Hematopoietic multipotent progenitor cell treated with erythropoietin and hydrocortisone succinate and interleukin-3 and kit ligand, for 6 days (in vitro differentiated cells): ENCODE data around the gene UNC13C.
A peak's percentile ranks its signal among the peaks of the same experiment; 100 is the strongest.

ENCODE experiments used
- DNase-seq: peaks from one replicate; pipeline ENCODE4 v3.0.0-alpha.2; 2015

UNC13C gene

DNA sequence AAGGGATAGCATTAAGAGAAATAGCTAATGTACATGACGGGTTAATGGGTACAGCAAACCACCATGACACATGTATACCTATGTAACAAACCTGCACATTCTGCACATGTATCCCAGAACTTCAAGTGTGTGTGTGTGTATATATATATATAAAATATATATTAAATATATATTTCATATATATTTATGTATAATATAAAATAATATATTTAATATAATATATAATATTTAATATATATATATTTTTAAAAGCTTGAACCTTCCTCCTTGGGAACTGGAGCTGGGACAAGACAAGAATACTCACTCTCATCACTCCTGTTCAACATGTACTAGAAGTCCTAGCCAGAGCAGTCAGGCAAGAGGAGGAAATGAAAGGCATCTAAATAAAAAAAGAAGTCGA is 149.3 kb downstream of the UNC13C start:
- no peak for DNase-seq

DNA sequence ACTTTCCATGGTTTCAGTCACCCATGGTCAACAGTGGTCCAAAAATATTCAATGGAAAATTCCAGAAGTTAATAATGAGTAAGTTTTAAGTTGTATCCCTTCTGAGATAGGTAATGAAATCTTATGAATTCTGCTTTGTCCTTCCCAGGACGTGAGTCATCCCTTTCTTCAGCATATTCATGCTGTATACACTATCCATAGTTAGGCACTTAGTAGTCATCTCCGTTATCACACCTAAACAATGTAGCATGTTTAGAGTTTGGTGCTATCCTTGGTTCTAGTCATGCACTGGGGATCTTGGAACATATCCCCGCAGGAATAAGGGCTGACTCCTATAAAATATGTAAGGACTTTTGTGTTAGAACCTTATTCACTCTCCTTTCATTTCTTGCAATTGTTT is 153.2 kb downstream of the UNC13C start:
- DNase-seq: no peak

DNA sequence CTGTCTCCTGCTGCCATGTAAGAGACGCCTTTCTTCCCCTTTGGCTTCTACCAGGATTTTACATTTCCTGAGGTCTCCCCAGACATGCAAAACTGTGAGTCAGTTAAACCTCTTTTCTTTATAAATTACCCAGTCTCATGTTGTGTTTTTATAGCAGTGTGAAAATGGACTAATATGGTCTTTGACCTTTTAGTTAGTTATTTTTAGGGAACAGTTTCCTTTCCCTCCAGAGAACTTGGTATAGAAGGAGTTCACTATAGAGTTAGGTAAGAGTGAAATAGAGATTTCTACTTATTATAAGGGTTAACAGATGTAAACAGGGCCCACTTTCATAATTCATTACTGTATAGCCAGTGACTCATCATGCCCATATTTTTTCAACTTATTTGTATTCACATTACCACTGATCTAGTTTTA is 170.9 kb downstream of the UNC13C start:
- peak; percentile 7 for DNase-seq

DNA sequence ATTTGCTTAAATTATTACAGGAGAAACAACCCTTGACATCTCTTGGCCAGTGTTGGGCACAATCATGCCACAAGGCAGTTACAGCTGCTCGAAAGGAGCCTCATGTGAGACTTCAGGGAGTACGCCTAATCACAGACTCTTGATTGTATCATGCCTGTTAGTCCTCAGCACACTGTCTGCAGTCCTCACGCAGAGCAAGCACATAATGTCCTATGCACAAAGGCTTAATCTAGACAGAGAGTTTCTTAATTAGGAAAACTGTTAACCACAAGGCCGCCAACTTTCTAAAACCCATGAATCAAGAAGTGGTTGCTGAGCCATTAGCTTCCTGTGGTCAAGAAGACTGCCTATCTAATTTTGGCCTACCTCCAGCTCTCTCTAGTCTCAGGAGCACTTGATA is 172.0 kb downstream of the UNC13C start:
- peak; percentile 90 for DNase-seq

DNA sequence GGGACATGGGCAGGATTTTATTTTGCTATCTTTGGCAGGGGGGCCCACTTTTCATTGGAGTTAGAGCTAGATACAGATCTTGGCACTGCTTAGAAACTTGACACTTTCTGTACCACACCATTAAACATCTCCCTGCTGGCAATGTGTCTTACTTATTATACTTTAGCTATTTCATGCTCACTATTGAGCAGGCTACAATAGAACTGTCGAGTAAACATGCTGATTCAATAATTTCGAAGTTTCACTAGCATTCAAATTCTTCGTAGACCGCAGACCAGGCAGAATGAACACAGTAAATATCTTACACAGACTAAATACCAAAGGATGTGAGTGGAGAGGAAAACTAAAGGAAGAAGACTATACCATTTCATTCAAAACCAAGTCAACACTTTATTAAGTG is 180.8 kb downstream of the UNC13C start:
- no peak for DNase-seq

DNA sequence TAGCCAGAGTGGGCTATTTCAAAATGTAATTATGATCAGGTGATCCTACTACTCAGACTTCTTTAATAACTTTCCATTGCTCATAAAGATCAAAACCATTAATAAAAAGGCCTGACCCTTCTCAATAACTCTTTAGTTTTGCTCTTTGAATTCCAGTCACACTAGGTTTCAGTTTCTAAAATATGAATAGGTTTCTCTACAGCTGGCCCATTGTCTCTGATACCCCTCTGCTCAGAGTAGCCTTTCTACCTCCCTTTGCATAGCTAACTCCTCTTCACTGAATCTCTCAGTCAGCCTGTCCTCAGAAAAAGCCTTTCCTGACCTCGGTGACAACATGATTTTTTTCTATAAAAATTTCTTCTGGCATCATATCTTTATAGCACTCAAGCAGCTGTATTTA is 209.1 kb downstream of the UNC13C start:
- no peak for DNase-seq

DNA sequence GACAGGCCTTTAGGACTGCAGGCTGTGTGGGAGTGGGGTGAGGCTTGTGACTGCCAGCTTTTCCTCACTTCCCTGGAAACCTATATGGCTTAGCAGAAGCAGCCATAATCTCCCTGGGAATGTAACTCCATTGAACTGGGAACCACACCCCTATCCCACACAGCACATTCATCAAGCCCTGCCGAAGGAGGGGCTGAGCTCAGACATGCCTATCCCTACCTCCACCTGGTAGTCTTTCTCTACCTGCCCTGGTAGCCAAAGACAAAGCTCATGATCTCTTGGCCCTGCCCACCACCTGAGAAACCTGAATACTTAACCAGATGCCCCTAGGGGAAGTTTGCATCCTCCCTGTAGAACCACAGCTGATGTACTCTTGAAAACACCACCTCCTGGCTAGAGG is 219.8 kb downstream of the UNC13C start:
- no peak for DNase-seq

DNA sequence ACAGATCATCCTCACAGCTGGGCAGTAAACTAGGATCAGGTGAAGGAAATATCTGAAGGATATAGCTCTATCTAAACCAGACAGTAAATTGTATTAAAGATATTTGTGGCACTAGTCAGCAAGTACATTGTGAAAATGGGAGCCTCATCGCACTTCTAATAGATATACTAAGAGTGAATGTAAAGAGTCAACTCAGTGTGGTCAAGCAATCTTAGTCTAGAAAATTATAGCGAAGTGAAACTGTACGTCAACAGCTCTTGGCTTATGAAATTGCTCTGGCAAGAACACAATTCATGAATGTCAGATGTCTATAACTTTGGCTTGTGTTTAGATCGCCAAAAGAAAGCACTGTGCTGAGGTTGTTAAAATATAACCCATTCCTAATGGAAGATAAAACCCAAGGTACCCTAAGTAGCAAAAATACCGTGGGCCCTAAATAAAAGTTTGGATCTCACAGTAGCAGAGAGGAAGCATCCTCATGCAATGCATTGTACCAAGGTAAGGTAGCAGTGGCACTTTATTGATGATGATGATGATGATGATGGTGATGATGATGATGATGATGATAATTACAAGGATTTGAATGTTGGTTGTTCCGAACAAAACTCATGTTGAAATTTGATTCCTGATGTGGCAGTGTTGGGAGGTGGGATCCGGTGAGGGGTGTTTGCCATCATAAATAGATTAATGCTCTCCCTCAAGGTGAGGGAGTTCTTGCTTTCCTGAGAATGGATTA is 228.5 kb downstream of the UNC13C start:
- DNase-seq: no peak

DNA sequence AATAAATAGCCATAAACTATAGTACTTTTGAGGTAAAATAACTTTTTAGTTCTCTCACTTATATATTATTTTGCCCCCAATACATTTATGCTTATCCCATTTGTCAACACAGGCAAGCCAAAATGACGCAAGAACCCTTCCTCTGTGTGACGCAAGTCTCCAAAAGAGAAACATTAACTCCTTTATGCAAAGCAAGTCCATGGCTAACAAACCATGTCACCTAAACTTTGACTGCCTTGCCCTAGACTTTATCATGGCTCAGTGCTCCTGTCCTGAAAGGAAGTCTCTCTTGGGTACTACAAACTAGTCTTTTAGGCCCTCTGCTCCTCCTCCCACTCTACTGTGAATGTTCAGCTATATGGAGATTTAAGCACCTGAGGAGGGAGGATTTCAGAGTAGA is 230.5 kb downstream of the UNC13C start:
- peak; percentile 15 for DNase-seq

DNA sequence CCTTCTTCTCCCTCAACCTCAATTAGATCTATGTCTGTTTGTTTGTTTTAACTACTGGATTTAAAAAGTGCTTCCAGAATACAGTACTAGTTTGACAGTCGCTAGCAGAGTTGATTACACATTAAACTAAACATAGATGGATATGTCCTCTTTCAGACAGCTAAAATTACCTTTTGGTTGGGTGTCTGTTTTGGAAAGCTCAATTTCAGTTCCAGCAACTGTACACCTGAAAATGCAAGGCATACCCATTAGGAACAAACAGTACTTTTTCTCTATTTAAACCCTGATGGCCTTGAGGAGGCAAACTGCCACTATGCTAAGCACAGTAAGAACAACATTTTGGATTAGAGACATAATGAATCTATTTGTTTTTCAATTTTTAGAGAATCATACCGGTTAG is 234.4 kb downstream of the UNC13C start:
- no peak for DNase-seq

DNA sequence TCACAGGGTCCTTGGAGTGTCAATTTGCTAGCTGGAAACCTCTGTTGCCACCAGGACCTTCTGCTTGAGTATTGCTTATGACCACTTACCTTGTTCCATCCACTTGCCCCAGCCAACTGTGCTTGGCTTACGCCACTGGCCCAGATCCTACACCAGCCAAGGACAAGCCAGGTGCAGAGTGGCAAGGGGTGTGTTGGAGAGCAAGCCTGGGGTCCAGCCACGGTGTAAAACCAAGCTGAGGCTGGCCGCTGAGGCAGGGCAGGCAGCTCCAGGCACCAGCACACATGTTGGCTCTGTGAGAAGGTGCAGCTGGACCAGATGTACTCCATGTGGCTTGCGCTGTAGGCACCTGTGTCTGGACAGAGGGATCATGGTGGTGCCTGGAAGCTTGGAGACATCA is 248.2 kb downstream of the UNC13C start:
- DNase-seq: no peak

DNA sequence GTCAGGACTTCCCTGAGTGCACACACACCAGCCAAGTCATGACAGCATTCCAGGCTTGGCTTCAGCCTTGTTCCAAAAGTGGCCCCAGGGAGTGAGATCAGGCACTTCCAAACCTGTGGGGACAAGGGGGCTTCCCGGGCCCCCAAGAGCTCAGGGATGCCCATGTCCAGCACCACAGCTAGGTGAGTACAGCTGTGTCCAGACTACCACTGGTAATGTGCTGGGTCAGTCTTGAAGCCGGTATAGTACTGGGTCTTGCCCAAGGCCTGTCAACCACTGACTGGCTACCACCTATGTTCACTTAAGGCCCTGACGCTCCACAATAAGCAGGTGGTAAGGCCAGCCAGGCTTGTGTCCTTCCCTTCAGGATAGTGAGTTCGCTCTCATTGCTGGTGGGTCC is 249.3 kb downstream of the UNC13C start:
- no peak for DNase-seq

DNA sequence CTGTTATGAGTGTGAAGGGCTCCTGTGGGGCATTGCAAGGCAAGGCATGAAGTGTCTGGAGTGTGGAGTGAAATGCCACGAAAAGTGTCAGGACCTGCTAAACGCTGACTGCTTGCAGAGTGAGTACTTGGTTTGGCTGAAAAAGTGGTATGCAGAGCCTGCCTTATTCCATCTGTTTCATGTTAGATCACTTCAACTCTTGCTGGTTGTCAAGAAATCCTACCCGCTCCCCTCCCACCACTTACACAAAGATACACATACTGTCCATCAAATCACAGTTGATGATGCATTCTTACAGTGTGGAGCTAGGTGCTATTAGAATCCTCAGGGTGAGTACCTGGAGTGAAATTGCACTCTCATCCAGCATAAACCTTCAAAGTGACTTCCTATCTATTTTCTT is 272.1 kb downstream of the UNC13C start:
- DNase-seq: no peak

DNA sequence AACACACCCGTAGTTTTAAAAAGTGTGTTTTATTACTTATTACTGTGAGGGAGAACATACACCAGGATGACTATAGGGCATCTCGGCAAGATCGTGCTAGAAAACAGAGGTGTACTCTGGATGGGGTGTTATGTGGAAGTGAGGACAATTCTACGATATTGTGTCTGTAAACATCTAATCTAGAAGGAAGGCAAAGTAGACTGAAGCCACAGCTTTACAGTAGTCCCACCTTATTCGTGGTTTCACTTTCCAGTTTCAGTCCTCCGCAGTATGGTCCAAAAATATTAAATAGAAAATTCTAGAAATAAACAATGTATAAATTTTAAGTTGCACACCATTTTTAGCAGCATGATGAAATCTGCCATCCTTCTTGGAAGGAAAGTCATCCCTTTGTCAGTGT is 277.9 kb downstream of the UNC13C start:
- no peak for DNase-seq

DNA sequence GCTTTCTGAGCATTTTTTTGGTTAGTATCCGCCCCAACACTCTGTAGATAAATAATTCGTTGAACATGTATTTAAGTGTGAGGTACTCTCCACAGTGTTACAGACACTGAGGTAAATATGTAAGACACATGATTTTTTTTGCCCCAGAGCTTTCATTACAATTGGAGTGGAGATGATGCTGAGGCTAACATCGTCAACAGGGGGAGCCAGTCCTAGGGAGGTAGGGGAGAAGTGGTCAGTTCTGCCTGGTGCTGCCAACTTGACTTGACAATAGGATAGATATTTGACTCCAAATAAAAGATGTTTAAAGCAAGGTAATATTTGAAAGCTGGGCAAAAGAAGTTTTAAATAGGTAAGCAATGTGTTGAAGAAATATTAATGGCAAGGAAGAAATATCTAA is 295.7 kb downstream of the UNC13C start:
- DNase-seq: peak; percentile 22

DNA sequence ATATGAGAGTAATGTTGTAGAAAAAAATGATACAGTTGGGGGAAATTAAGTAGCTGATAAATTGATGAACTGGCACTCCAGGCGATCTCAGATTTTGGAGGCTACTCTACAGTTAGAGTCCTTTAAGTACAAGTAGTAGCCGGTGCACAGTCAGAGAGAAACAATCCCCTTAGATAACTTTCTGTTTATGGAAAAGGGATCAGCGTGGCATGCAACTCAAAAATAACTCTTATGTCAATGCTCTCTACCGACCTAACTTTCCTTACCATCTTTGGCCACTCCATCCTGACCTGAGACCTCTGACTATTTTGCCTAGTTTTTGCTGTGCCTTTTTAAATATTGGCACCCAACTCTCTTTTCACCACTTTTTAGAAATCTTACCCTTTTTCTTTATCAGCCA is 299.6 kb downstream of the UNC13C start:
- DNase-seq: no peak

DNA sequence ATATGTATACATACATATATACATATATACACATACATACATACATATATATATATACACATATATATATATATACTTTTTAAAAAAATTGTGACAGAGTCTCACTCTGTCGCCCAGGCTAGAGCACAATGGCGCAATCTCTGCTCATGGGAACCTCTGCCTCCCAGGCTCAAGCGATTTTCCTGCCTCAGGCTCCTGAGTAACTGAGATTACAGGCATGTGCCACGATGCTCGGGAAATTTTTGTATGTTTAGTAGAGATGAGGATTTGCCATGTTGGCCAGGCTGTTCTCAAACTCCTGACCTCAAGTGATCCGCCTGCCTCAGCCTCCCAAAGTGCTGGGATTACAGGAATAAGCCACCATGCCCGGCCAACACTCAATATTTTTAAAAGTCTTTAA is 302.5 kb downstream of the UNC13C start:
- DNase-seq: no peak

DNA sequence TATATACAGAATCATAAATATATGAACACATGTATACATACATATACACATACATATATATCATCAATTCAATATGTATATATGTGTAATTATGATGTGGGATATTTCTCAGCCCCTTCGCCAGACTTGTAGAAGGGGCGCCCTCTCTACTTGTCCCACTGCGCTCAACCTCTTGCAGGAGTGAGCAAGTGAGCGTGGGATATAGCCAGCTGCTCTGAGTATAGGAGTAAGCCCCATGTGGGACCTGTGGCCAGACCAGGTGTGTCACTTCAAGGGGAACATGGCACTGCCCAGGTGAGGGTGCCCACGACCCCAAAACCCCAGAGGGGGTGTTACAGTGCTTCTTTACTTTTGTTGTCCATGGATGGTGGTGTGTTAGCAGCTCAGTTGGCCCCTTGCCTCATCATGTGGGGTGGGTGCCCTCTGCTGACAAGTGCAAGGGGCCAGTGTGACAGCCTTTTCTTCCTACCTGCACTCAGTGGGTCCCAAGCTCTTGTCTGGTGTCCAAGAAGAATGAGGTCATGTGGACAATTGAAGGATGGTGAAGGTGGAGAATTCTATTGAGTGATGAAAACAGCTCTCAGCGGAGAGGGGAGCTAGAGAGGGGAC is 304.1 kb downstream of the UNC13C start:
- no peak for DNase-seq

DNA sequence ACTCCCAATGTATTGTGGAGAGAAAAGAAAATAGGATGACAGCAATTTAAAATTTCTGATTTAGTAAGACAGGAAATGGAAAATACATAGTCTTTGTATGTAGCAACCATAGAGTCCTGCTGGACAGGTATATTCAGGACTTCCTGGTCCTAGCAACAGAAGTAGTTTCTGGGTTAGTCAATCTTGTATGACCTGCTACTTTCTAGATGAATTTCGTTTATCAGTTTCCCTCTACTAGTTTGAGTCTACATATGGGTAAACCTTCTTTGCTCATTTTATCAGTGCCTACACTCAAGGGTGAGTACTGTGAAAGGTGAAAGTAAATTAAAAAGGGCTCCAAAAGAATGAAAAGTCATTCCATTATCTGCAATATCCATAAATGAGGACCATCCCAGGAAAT is 309.8 kb downstream of the UNC13C start:
- DNase-seq: no peak

DNA sequence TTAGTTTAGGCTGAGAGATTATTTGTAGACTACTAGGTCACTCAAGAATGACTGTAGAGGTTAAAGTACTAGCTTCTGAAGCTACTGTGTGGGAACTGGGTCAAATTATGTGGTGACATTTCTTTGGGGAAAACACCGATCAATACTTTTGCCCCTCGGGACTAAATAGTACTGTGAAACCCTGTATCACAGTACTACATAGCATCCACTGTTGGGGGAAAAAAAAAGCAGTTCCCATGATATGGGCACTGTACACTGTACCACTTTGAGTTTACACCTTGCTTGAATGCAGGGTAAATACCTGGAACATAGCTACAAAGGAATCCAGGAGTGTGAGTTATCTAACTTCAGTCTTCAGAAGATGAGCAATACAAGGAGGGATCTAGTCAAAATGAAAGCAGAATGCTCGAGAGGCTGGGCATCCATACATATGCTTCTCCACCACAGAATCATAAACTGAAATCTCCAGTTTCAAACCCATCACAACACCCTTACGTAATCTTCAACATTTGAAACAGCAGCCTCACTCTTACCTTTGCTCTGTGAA is 311.4 kb downstream of the UNC13C start:
- DNase-seq: no peak

DNA sequence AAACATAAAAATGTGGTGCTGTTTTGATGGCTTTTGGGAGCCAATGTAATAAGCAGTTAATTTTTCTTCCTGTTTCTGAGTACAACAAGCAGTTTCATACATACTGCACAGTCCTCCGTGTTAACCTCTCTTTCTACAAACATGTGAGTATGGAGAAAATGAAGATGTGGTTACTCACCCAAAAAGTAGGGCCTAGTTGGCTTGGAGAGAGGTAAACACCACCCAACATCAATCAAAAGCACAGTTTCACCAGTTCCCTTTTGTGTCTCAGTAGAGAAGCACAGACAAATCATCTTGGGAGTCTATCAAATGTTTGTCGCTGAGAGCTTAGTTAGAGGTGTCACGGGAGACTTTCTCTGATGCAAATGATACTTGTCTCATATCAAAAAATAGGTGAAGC is 320.2 kb downstream of the UNC13C start:
- no peak for DNase-seq

DNA sequence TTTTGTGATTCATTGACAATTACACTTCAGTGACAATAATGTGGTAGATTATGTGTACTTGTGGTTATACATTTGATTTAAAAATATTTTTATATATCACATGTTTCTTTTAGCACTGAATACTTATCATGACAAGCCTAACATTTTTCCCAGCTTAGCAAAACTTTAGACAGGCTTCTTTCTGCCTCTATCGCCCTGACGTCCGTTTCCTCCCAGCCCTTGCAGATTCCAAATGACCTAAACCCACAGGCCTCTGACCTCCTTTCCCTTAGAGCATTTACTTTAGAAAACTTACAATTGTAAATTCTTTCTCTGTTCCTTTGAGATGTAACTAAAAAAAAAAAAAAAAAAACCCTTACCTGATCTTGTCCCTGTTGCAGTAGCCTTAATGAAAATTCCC is 326.1 kb downstream of the UNC13C start:
- no peak for DNase-seq

DNA sequence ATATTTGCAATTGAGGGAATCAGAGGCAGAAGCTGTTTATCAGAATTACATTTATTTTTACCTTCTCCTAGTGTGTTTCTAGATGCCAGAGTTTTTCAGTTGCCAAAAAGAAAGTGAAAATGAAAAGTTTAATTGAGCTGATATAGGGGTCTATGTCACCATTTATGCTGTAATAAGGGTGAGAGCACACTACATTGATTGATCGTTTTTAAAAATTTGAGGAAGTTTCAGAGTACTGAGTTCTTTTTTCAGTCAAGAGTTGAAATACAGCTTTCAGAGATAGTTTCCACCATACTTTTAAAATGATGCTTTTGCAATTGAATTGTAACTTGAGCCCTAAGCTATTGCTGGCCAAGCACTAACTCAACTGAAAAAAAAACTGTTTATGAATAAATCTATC is 326.9 kb downstream of the UNC13C start:
- no peak for DNase-seq

DNA sequence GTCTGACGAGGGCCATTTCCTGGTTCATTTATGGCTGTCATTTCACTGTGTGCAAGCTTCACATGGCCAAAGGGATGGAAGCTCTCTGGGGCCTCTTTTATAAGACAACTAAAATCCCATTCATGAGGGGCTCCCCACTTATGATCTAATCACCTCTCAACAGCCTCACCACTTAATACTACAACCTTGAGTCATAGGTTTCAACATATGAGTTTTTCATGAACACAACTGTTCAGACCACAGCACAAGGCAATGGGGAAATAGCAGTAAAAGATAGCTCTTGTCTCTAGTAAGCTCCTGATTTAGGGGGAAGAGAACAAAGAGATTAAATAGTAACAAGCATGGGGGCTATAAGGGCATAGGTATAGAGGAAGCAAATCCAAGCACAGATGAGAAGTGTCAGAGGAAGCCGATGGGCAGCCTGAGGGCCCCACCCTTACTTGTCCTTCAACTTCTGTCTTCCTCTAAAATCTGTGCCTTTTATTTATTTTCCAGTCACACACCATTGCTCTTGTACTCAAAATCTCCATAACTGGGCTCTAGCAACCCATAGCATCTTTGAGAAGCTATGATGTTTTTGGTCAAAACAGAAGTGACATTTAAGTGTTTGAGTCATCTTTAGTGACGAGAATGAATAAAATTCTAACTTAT is 329.1 kb downstream of the UNC13C start:
- DNase-seq: no peak
